Peyer's patch (tissue), 4 donors: ENCODE measurements around the gene CSTF3. TPM values are rescaled to one million over a fixed set of nuclear protein-coding genes. Genes with fewer than 3 reads are reported as not detected.
A peak's percentile ranks its signal among the peaks of the same experiment; 100 is the strongest.

Source experiments
- DNase-seq, 3 donors: peaks; one replicate each; pipeline ENCODE4 v3.0.0-alpha.2; 2017 to 2019
- H3K27ac ChIP-seq, 4 donors: fragments of 200-600 bp; sonication (generic); one replicate each; pipeline ENCODE4 v1.5.1; 2016 to 2019
- H3K27me3 ChIP-seq, 2 donors: fragments of 200-600 bp; sonication (generic); one replicate each; pipeline ENCODE4 v1.5.1; 2019
- H3K36me3 ChIP-seq, 3 donors: fragments of 200-600 bp; sonication (generic); one replicate each; pipeline ENCODE4 v1.5.1; 2016 to 2019
- H3K4me1 ChIP-seq, 4 donors: fragments of 200-600 bp; sonication (generic); one replicate each; pipeline ENCODE4 v1.5.1; 2016 to 2019
- H3K4me3 ChIP-seq, 4 donors: fragments of 200-600 bp; sonication (generic); 1 replicate in 3 of 4; 2 replicates in 1 of 4; pipeline ENCODE4 v1.5.1; 2016 to 2019; ENCODE audit warnings: mild to moderate bottlenecking in 1 of 4
- H3K9me3 ChIP-seq, 4 donors: fragments of 200-600 bp; sonication (generic); one replicate each; pipeline ENCODE4 v1.5.1; 2016 to 2019; ENCODE audit warnings: mild to moderate bottlenecking in 1 of 4
- CTCF ChIP-seq, 6 experiments: fragments of 450-650 bp in 4 of 6; fragments of 200-600 bp in 2 of 6; sonication (generic) in 1 of 6; IDR thresholded peaks; one replicate each; pipeline ENCODE4 v1.5.1; 2017 to 2019; ENCODE audit warnings: antibody characterized with exemption in 6 of 6, mild to moderate bottlenecking in 3 of 6, moderate library complexity in 1 of 6
- POLR2A ChIP-seq, 2 donors: fragments of 450-650 bp; IDR thresholded peaks; one replicate each; pipeline ENCODE4 v1.5.1; 2017; ENCODE audit warnings: antibody characterized with exemption in 2 of 2, mild to moderate bottlenecking in 2 of 2, moderate library complexity in 2 of 2
- total RNA-seq, 4 donors: library from RNA; depleted of rRNA; stranded (reverse); fragments of >200 nt; gene quantifications; one replicate each; pipeline ENCODE4 v1.1.0, GENCODE V29; 2016

Gene CSTF3
- total RNA-seq, 4 donors from 2014 or later, result 18.5 to 28.9 (median 19.4) TPM

GRCh38 chr11:33043221-33043830 is 118.0 kb downstream of the CSTF3 start:
- Histone ChIP-seq H3K4me1 (peaks cover 0 to 21% (median 4%) of the 10 kb centered on the region in 4 donors), H3K27ac (no peak overlapping the region), H3K36me3 (peaks cover 0 to 17% (median 0%) of the 10 kb centered on the region in 3 donors), H3K27me3 (no peaks in the 10 kb centered on the region), H3K4me3 (no peak overlapping the region), H3K9me3 (no peaks in the 10 kb centered on the region)
- TF ChIP-seq POLR2A (IDR thresholded peaks at IDR 0.05) (no peak), CTCF (IDR thresholded peaks at IDR 0.05) (no peak)
- DNase-seq, result no peak

GRCh38 chr11:33040862-33041453 is 120.3 kb downstream of the CSTF3 start:
- H3K9me3 ChIP-seq, result no peaks in the 10 kb centered on the region
- no peak for DNase-seq
- H3K4me3 ChIP-seq, result peak overlapping the region in 3 of 4 donors; percentile 89 to 99 (median 93)
- peaks cover 0 to 16% (median 4%) of the 10 kb centered on the region in 4 donors for H3K4me1 ChIP-seq
- peaks cover 0 to 14% (median 0%) of the 10 kb centered on the region in 3 donors for H3K36me3 ChIP-seq
- TF ChIP-seq CTCF (IDR thresholded peaks at IDR 0.05) (no peak), POLR2A (IDR thresholded peaks at IDR 0.05) (no peak)
- peak overlapping the region in 1 of 4 donors; percentile 94 for H3K27ac ChIP-seq
- H3K27me3 ChIP-seq, result no peaks in the 10 kb centered on the region

DNA sequence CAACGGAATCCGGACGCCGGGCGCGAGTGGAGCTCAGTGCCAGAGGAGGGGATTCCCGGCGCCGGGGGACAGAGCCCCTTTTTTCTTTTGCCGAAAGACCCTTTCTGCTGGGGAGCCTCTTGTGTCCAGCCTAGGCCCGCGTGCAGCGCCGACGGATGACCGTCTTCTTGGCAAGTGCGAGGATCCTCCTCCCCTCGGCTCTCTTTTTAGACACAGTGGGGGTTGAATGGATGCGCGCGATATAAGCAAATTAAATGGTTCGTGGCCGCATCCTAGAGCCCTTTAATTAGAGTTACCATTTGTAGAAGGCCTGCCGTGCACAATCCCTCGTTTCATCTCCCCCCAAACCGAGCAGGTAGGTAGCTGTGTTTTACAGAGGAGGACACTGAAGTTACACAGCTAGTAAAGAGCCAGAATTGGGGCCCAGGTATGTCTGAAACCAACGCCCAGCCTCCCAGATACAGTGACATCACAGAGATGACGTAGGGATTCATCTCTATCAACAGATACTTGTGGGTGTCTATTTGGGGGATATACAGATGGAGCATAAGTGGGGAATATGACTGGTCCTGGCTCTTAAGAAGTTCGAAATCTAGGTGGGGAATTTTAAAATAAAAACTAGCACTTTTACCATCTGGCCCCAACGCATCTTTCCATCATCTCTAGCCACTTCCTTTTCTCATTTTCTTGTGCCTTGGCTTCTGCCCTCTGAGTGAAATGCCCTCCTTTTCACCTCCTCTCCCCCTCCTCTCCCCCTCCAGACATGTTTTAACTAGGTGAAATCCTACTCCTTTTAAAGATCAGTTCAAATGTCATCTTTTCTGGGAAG is 121.0 kb downstream of the CSTF3 start:
- Histone ChIP-seq H3K4me1 (peaks cover 0 to 13% (median 4%) of the 10 kb centered on the region in 4 donors), H3K27me3 (no peaks in the 10 kb centered on the region), H3K27ac (peak overlapping the region; percentile 94 to 98 (median 96)), H3K4me3 (peak overlapping the region; percentile 89 to 99 (median 92)), H3K36me3 (peaks cover 0 to 14% (median 0%) of the 10 kb centered on the region in 3 donors), H3K9me3 (no peaks in the 10 kb centered on the region)
- TF ChIP-seq CTCF (IDR thresholded peaks at IDR 0.05) (peak in 1 of 6 experiments; percentile 1), POLR2A (IDR thresholded peaks at IDR 0.05) (no peak)
- no peak for DNase-seq

DNA sequence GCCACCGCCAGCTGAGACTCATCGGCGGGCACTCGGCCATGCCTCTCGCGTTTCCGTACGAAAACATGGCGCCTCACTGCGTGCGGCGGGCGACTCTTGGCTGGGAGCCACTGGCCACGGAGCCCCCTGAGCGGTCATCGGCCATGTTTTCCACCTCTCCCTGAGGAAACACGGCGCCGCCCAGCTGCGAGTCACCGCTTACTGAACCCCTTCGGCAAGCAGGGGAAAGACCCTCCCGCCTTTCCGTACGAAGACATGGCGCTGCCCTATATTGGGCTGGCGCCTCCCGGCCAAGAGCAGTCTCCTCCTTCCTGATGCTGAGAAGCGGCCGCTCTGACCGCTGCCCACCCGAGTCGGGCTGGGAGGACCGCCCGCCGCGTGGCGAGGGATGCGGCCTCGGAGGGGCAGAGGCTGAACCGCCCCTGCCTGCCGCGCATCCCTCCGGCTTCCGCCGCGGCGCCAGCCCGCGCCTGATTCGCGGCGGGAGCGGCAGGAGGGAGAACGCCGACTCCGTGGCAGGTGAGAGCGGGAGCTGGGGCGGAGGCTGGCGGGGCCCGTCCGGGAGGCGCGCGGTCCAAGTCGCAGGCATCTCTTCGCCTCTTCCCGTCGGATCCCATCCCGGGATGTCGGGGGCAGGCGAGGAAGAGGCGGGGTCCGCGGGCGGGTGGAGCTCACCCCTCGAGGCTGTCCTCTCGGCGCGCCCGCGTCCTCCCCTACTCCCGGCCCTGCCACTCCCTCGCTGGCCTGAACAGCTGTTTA is 121.8 kb downstream of the CSTF3 start, which contains the start of gene TCP11L1:
TSS of gene TCP11L1 (plus strand) at position 299 of the 759 bp plus-strand sequence. CDS start 4,202 bp downstream, outside the sequence.
- Histone ChIP-seq H3K27me3 (no peaks in the 10 kb centered on the region), H3K36me3 (peaks cover 0 to 7% (median 0%) of the 10 kb centered on the region in 3 donors), H3K4me3 (peak within 1 kb of the TSS; percentile 89 to 99 (median 92)), H3K27ac (peak within 1 kb of the TSS; percentile 94 to 98 (median 96)), H3K4me1 (peaks cover 0 to 13% (median 4%) of the 10 kb centered on the region in 4 donors), H3K9me3 (no peaks in the 10 kb centered on the region)
- TF ChIP-seq POLR2A (IDR thresholded peaks at IDR 0.05) (peak; percentile 42 to 65), CTCF (IDR thresholded peaks at IDR 0.05) (peak in 1 of 6 experiments; percentile 2)
- peak; percentile 81 to 94 (median 90) for DNase-seq

GRCh38 chr11:33035011-33035410 is 126.3 kb downstream of the CSTF3 start:
- Histone ChIP-seq H3K4me1 (no peaks in the 10 kb centered on the region), H3K4me3 (peak overlapping the region in 1 of 4 donors; percentile 19), H3K27me3 (no peaks in the 10 kb centered on the region), H3K36me3 (peaks cover 0 to 4% (median 0%) of the 10 kb centered on the region in 3 donors), H3K9me3 (no peaks in the 10 kb centered on the region), H3K27ac (peak overlapping the region in 2 of 4 donors; percentile 19 to 40)
- TF ChIP-seq POLR2A (IDR thresholded peaks at IDR 0.05) (no peak), CTCF (IDR thresholded peaks at IDR 0.05) (no peak)
- DNase-seq, result no peak
